ENCODE results near the gene EDN1.

Gene EDN1

DNA sequence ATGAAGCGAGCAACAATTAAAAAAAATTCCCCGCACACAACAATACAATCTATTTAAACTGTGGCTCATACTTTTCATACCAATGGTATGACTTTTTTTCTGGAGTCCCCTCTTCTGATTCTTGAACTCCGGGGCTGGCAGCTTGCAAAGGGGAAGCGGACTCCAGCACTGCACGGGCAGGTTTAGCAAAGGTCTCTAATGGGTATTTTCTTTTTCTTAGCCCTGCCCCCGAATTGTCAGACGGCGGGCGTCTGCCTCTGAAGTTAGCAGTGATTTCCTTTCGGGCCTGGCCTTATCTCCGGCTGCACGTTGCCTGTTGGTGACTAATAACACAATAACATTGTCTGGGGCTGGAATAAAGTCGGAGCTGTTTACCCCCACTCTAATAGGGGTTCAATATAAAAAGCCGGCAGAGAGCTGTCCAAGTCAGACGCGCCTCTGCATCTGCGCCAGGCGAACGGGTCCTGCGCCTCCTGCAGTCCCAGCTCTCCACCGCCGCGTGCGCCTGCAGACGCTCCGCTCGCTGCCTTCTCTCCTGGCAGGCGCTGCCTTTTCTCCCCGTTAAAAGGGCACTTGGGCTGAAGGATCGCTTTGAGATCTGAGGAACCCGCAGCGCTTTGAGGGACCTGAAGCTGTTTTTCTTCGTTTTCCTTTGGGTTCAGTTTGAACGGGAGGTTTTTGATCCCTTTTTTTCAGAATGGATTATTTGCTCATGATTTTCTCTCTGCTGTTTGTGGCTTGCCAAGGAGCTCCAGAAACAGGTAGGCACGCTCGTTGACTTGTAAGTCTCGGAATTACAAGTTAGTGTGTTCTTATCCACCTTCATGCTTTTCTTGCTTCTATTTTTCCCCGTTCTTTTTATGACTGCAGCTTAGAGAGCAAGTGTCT lies at the start of gene EDN1:
Gene EDN1, plus strand, starts transcription at position 429 of the 888 bp plus-strand sequence. Its CDS starts 269 bp downstream, at position 698.
- Histone ChIP-seq H3K27ac (peak within 1 kb of the TSS; percentile 78), H3K4me1 (ENCODE audit: control insufficient read depth in 1 of 2, insufficient read depth in 1 of 2, low read depth in 1 of 2, low read length in 1 of 2) (peaks cover 20 to 23% of the 10 kb centered on the region in 2 experiments), H3K27me3 (peaks cover 40% of the 10 kb centered on the region)

DNA sequence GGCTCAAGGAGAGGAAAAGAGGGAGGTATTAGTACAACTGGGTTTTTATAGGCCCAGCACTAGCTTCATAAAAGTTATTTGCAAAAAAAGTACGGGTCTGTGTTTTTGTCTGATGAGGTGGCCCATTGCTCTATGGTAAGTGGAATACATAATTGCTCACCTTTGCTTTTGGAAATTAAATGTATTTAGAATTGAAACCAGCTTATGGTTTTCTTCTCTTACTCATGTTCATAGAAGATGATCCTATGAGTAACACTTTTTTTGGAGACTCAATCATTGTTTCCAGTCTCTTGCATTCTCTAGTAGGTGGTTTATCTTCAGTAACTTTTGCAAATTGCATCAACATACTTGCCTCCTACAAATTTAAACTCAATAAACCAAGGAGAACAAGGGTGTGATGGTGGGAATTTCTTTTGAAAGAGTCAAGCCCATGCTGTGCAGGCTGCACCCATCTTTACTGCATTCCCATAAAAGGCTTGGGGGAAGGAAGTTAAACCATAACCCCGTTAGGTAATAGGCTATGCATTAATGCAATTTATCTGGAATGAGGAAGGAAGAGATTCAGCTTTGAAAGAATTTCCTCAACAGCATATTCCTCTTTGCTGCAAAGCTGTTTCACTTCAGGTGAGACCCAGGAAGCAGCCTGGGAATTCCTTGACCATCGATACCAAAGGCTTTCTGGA lies 48.5 kb upstream of the EDN1 start:
- Histone ChIP-seq H3K4me1 (ENCODE audit: control insufficient read depth in 1 of 2, insufficient read depth in 1 of 2, low read depth in 1 of 2, low read length in 1 of 2) (peaks cover 52 to 59% of the 10 kb centered on the region in 2 experiments), H3K4me3 (ENCODE audit: low read depth in 1 of 2, low read length in 1 of 2) (peak overlapping the region; percentile 31 to 33), H3K36me3 (no peaks in the 10 kb centered on the region), H3K9me3 (no peaks in the 10 kb centered on the region), H3K27me3 (no peaks in the 10 kb centered on the region), H3K27ac (peak overlapping the region; percentile 78)
- TF ChIP-seq, protein P1, sequence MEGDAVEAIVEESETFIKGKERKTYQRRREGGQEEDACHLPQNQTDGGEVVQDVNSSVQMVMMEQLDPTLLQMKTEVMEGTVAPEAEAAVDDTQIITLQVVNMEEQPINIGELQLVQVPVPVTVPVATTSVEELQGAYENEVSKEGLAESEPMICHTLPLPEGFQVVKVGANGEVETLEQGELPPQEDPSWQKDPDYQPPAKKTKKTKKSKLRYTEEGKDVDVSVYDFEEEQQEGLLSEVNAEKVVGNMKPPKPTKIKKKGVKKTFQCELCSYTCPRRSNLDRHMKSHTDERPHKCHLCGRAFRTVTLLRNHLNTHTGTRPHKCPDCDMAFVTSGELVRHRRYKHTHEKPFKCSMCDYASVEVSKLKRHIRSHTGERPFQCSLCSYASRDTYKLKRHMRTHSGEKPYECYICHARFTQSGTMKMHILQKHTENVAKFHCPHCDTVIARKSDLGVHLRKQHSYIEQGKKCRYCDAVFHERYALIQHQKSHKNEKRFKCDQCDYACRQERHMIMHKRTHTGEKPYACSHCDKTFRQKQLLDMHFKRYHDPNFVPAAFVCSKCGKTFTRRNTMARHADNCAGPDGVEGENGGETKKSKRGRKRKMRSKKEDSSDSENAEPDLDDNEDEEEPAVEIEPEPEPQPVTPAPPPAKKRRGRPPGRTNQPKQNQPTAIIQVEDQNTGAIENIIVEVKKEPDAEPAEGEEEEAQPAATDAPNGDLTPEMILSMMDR (IDR thresholded peaks at IDR 0.05) = no peak

More for the DNA sequence above, at the start of gene EDN1:
- no peaks in the 10 kb centered on the region for H3K36me3 ChIP-seq
- TF ChIP-seq, protein P1 (IDR thresholded peaks at IDR 0.05) = peak; percentile 61
- no peaks in the 10 kb centered on the region for H3K9me3 ChIP-seq
- peak within 1 kb of the TSS; percentile 65 to 68 for H3K4me3 ChIP-seq (ENCODE audit: low read depth in 1 of 2, low read length in 1 of 2)

DNA sequence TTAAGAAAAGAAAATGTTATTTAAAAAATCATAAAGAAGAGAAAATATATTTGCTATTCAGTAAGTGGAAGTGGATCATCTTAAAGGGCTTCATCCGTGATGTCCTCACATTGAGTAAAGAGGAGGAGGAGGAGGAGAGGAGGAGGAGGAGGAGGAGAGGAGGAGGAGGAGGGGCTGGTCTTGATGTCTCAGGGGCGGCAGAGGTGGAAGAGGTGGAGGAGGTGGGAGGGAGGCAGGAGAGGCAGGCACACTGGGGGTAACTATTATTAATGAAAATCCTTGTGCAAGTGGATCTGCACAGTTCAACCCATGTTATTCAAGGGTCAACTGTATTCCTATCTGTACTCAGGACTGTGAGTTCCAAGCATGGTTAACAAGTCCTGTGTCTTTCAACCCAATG lies 47.0 kb upstream of the EDN1 start:
- Histone ChIP-seq H3K36me3 (no peaks in the 10 kb centered on the region), H3K4me1 (ENCODE audit: control insufficient read depth in 1 of 2, insufficient read depth in 1 of 2, low read depth in 1 of 2, low read length in 1 of 2) (peaks cover 50 to 54% of the 10 kb centered on the region in 2 experiments), H3K9me3 (no peaks in the 10 kb centered on the region), H3K27me3 (no peaks in the 10 kb centered on the region), H3K27ac (no peak overlapping the region), H3K4me3 (ENCODE audit: low read depth in 1 of 2, low read length in 1 of 2) (no peak overlapping the region)
- TF ChIP-seq, protein P1 (IDR thresholded peaks at IDR 0.05) = no peak

DNA sequence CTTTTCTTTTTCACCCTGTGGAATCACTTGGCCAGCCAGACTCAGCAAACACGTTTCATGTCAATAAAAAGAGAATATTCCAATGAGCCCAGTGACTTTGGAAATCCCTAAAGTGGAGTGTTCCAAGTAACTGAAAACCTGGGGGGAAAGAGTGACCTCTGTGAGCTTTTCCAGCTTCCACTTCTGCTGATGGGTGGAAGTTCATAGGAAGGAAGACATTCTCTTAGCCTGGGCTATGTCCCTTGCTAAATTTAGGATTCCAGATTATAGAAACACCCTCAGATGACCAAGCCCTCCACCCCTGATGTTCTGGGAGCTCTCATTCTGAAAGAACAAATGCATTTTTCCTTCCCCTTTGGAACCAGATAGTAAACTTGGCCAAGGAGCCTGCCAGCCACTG lies 44.8 kb upstream of the EDN1 start:
- TF ChIP-seq, protein P1 (IDR thresholded peaks at IDR 0.05) = no peak
- Histone ChIP-seq H3K36me3 (no peaks in the 10 kb centered on the region), H3K27ac (no peak overlapping the region), H3K4me1 (ENCODE audit: control insufficient read depth in 1 of 2, insufficient read depth in 1 of 2, low read depth in 1 of 2, low read length in 1 of 2) (peaks cover 33 to 41% of the 10 kb centered on the region in 2 experiments), H3K4me3 (ENCODE audit: low read depth in 1 of 2, low read length in 1 of 2) (no peak overlapping the region), H3K27me3 (no peaks in the 10 kb centered on the region), H3K9me3 (no peaks in the 10 kb centered on the region)

DNA sequence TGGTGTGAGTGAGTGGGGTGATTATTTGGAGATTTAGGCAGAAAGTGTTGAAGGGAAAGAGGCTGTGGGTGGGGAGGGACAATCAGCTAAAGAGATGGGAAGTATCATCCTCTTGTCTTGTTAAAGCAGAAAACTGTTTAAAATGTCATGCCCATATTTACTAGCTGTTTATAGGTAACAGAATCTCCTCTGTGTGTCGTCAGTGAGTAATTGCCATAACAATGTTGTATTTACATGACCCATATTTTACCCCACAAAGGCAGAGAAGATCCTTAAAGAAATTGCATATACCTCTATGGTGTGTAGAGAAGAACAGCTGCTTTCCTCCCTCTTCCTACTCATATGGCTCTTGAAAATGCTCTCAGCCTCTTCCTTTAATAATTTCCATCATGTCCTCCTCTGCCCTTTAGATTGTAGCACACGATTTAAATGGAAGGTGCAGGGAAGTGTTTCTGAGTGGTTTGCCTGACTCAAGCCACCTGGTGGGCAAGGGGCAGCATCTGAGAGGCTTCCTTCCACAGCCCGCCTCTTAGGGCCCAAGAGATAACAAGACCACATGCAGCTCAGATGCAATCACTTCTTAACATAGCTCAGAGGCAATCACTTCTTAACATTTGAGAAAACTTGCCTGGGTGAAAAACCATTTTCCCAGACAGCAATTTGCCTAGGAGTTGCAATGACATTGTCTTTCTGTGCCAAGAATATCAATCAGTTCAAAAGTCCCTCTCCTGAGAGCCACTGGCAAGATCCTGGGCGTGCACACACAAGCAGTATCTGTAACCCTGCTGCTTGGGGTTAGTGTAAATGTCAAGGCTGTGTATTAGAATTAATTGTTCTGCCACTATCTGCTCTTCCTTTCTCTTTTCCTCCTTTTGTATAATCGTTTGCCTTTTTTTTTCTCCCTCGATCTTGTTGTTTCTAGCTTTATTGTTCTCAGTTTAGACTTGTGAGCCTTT lies 44.1 kb upstream of the EDN1 start:
- Histone ChIP-seq H3K36me3 (no peaks in the 10 kb centered on the region), H3K4me1 (ENCODE audit: control insufficient read depth in 1 of 2, insufficient read depth in 1 of 2, low read depth in 1 of 2, low read length in 1 of 2) (peaks cover 33 to 41% of the 10 kb centered on the region in 2 experiments), H3K27me3 (no peaks in the 10 kb centered on the region), H3K4me3 (ENCODE audit: low read depth in 1 of 2, low read length in 1 of 2) (no peak overlapping the region), H3K9me3 (no peaks in the 10 kb centered on the region), H3K27ac (no peak overlapping the region)
- TF ChIP-seq, protein P1 (IDR thresholded peaks at IDR 0.05) = no peak

Measured in neutrophil (primary cell).